CD4-positive, alpha-beta memory T cell (primary cell): ENCODE data around the gene TUBAL3. TPM values are rescaled to one million over a fixed set of nuclear protein-coding genes. Genes with fewer than 3 reads are reported as not detected.

Experiments used
- CTCF ChIA-PET: fragments of 350-600 bp; sonication (Branson Sonifier 250); formaldehyde crosslinking; loops from one replicate; lab custom pipeline; 2021; ENCODE audit warnings: inconsistent platforms; ENCODE audit not compliant: partially characterized antibody; lab: Charles Lee
- POLR2A ChIA-PET: fragments of 350-600 bp; sonication (Branson Sonifier 250); formaldehyde crosslinking; loops from one replicate; lab custom pipeline; 2021; ENCODE audit not compliant: partially characterized antibody; lab: Charles Lee
- DNase-seq, 5 donors: peaks; one replicate each; pipeline versions ENCODE4 v3.0.0 to v3.0.0-alpha.2; 2020 to 2022; ENCODE audit warnings: mixed read lengths in 1 of 5
- H3K27ac ChIP-seq: one replicate; pipeline ENCODE4 v1.7.0; 2013; ENCODE audit warnings: low read depth, low read length
- H3K27me3 ChIP-seq: 2 replicates; pipeline ENCODE4 v1.7.0; 2013; ENCODE audit warnings: mild to moderate bottlenecking, low read length, moderate library complexity; ENCODE audit not compliant: insufficient read depth
- H3K36me3 ChIP-seq: 2 replicates; pipeline ENCODE4 v1.7.0; 2013; ENCODE audit warnings: mild to moderate bottlenecking, low read length, moderate library complexity; ENCODE audit not compliant: insufficient read depth
- H3K4me1 ChIP-seq: 2 replicates; pipeline ENCODE4 v1.7.0; 2013; ENCODE audit warnings: mild to moderate bottlenecking, low read length, moderate library complexity; ENCODE audit not compliant: insufficient read depth
- H3K4me3 ChIP-seq, 2 donors: one replicate each; pipeline ENCODE4 v1.7.0; 2013; ENCODE audit warnings: low read length in 2 of 2, mild to moderate bottlenecking in 1 of 2
- H3K9me3 ChIP-seq, 2 donors: one replicate each; pipeline ENCODE4 v1.7.0; 2013; ENCODE audit warnings: low read length in 2 of 2, control low read depth in 1 of 2; ENCODE audit not compliant: control insufficient read depth in 1 of 2
- H3K27ac Mint-ChIP-seq, 7 donors: one replicate each; pipeline ENCODE4 v1.8.0; 2020 to 2021; ENCODE audit warnings: mixed read lengths in 7 of 7, mild to moderate bottlenecking in 6 of 7, inconsistent platforms in 3 of 7, moderate library complexity in 3 of 7
- H3K27me3 Mint-ChIP-seq, 2 donors: one replicate each; pipeline ENCODE4 v1.8.0; 2020 to 2021; ENCODE audit warnings: mixed read lengths in 2 of 2
- H3K36me3 Mint-ChIP-seq, 2 donors: one replicate each; pipeline ENCODE4 v1.8.0; 2020 to 2021; ENCODE audit warnings: mixed read lengths in 2 of 2, inconsistent platforms in 1 of 2, mild to moderate bottlenecking in 1 of 2
- H3K4me1 Mint-ChIP-seq, 4 donors: one replicate each; pipeline ENCODE4 v1.8.0; 2020 to 2021; ENCODE audit warnings: mixed read lengths in 4 of 4, mild to moderate bottlenecking in 1 of 4
- H3K4me3 Mint-ChIP-seq, 8 donors: one replicate each; pipeline ENCODE4 v1.8.0; 2020 to 2021; ENCODE audit warnings: mixed read lengths in 8 of 8, mild to moderate bottlenecking in 7 of 8, moderate library complexity in 6 of 8, inconsistent platforms in 3 of 8
- H3K9me3 Mint-ChIP-seq, 8 donors: one replicate each; pipeline ENCODE4 v1.8.0; 2020 to 2021; ENCODE audit warnings: mixed read lengths in 8 of 8, mild to moderate bottlenecking in 5 of 8, inconsistent platforms in 3 of 8, moderate library complexity in 1 of 8
- intact Hi-C: fragments of 100-400 bp; cut with micrococcal nuclease; formaldehyde crosslinking; loops from one replicate; pipeline ENCODE4 v1.15.1; 2023
- polyA plus RNA-seq, 2 donors: library from polyadenylated mRNA; unstranded; fragments of 300-500 nt; fragmentation: Illumina TruSeq; gene quantifications; one replicate each; pipeline ENCODE4 v1.2.3, GENCODE V29; 2021
- total RNA-seq, 2 experiments: library from RNA; stranded (reverse); gene quantifications; one replicate each; pipeline ENCODE4 v1.2.3, GENCODE V29; 2021

TUBAL3 gene
- total and polyA plus RNA-seq, 4 experiments from 2014 or later: not detected

DNA sequence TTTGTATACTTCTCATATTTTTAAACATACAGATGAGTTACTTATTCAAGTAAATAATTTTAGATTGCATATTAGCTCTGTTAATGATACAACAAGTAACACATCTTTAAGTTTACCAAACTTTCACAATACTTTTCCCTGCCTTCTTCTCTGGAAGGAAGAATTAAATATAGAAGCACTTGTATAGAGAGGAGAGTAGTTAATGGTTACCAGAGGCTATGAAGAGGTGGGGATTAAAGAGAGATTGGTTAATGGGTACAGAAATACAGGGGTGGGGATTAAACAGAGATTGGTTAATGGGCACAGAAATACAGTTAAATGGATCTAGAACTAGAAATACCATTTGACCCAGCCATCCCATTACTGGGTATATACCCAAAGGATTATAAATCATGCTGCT, 59.9 kb downstream of the TUBAL3 start:
- Histone ChIP-seq H3K27ac (no peak overlapping the region), H3K36me3 (no peaks in the 10 kb centered on the region), H3K9me3 (no peaks in the 10 kb centered on the region), H3K4me1 (no peaks in the 10 kb centered on the region), H3K27me3 (no peaks in the 10 kb centered on the region), H3K4me3 (no peak overlapping the region)
- intact Hi-C loops: loop anchor here (5.0 kb wide), 1 partner anchor 252 kb away; the partner anchor contains the start of gene AKR1C3
- no peaks in the 10 kb centered on the region for H3K36me3 Mint-ChIP-seq
- peaks cover 0 to 2% of the 10 kb centered on the region in 2 donors for H3K27me3 Mint-ChIP-seq
- H3K4me1 Mint-ChIP-seq: peaks cover 1 to 9% (median 5%) of the 10 kb centered on the region in 4 donors
- DNase-seq: no peak
- no peaks in the 10 kb centered on the region for H3K9me3 Mint-ChIP-seq
- no peak overlapping the region for H3K4me3 Mint-ChIP-seq
- peak overlapping the region in 1 of 7 donors; percentile 0 for H3K27ac Mint-ChIP-seq
- POLR2A ChIA-PET: no interaction called here
- CTCF ChIA-PET: interaction anchor here (2.0 to 3.8 kb wide), 2 partner anchors 62 to 492 kb away, joined by 5 to 26 read pairs; no protein-coding TSS in a partner anchor

DNA sequence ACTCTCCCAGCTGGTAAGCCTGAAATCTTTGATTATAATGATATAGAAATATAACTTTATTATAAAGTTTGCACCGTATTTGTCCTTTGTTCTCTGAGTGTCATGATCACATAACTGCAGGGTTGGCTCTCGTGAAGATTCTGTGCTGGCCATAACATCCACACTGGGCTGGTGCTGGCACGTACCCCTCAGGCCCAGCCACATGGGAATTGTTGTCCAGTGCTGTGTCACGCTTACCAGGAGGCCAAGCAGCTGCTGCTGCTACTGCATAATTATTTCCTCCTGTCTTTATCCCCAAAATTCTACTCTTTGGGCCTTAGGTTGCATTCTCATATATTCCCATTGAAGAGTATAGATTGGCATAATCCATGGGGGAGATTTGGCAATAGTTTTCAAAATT, 60.6 kb downstream of the TUBAL3 start:
- Mint-ChIP-seq H3K27ac (no peak overlapping the region), H3K36me3 (no peaks in the 10 kb centered on the region), H3K4me3 (no peak overlapping the region), H3K27me3 (peaks cover 0 to 2% of the 10 kb centered on the region in 2 donors), H3K4me1 (peaks cover 1 to 9% (median 5%) of the 10 kb centered on the region in 4 donors), H3K9me3 (no peaks in the 10 kb centered on the region)
- ChIA-PET CTCF (interaction anchor here (1.1 to 3.8 kb wide), 10 partner anchors 10 to 529 kb away, joined by 3 to 26 read pairs (median 6); no protein-coding TSS in a partner anchor), POLR2A (interaction anchor here (1.6 to 2.1 kb wide), 2 partner anchors 50 to 52 kb away, joined by 6 to 7 read pairs; no protein-coding TSS in a partner anchor)
- H3K4me3 ChIP-seq: no peak overlapping the region
- H3K4me1 ChIP-seq: no peaks in the 10 kb centered on the region
- H3K27me3 ChIP-seq: no peaks in the 10 kb centered on the region
- H3K27ac ChIP-seq: no peak overlapping the region
- no peaks in the 10 kb centered on the region for H3K9me3 ChIP-seq
- intact Hi-C loops: loop anchor here (1.0 to 5.0 kb wide), 3 partner anchors 61 to 495 kb away; partner anchors contain the start of gene AKR1C3
- H3K36me3 ChIP-seq: no peaks in the 10 kb centered on the region
- DNase-seq: no peak

DNA sequence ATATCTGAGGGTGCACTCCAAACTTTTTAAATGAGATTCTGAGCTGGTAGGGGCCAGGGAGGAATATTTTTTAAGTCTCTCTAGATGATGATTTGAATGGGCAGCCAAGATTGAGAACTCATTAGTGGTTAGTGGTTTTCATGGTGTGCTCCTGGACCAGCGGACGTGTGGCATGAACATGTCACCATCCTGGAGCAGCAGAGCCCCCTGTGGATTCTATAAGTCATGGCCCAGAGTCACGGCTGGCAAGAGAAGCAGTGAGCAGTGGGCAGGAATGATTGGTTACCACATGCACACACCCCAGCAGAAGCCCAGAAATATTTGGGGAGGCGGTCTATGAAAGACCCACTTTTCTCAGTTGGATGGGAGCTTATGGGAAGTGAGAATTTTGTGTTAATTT, 61.1 kb downstream of the TUBAL3 start:
- DNase-seq: peak in 3 of 5 donors; percentile 3 to 19 (median 14)

More for the DNA sequence above, 61.1 kb downstream of the TUBAL3 start:
- Mint-ChIP-seq H3K27ac (no peak overlapping the region), H3K36me3 (no peaks in the 10 kb centered on the region), H3K27me3 (peaks cover 0 to 2% of the 10 kb centered on the region in 2 donors), H3K4me1 (peaks cover 1 to 9% (median 5%) of the 10 kb centered on the region in 4 donors), H3K4me3 (no peak overlapping the region), H3K9me3 (no peaks in the 10 kb centered on the region)
- intact Hi-C loops: loop anchor here (1.0 to 5.0 kb wide), 3 partner anchors 60 to 494 kb away; partner anchors contain the start of gene AKR1C3
- no peaks in the 10 kb centered on the region for H3K36me3 ChIP-seq
- ChIA-PET CTCF (interaction anchor here (0.7 to 3.8 kb wide), 13 partner anchors 10 to 529 kb away, joined by 3 to 26 read pairs (median 4); no protein-coding TSS in a partner anchor), POLR2A (interaction anchor here (1.1 to 2.1 kb wide), 3 partner anchors 50 to 53 kb away, joined by 4 to 7 read pairs (median 6); no protein-coding TSS in a partner anchor)
- no peaks in the 10 kb centered on the region for H3K27me3 ChIP-seq
- H3K27ac ChIP-seq: no peak overlapping the region
- no peaks in the 10 kb centered on the region for H3K9me3 ChIP-seq
- H3K4me1 ChIP-seq: no peaks in the 10 kb centered on the region
- H3K4me3 ChIP-seq: no peak overlapping the region

Other genes with a start within 250 kb of the TUBAL3 start
- gene AKR1C8, start 219.7 kb downstream of the TUBAL3 start, total RNA-seq: 1 to 10 TPM; 8.5 to 9.2 TPM
- not detected for gene AKR1C8, start 219.7 kb downstream of the TUBAL3 start, polyA plus RNA-seq
- gene AKR1C4, start 208.0 kb downstream of the TUBAL3 start, total RNA-seq: not detected
- gene AKR1C4, start 208.0 kb downstream of the TUBAL3 start, polyA plus RNA-seq: not detected
- gene UCN3, start 39.9 kb downstream of the TUBAL3 start, total RNA-seq: not detected
- gene UCN3, start 39.9 kb downstream of the TUBAL3 start, polyA plus RNA-seq: not detected
- 10 to 100 TPM; 14.0 to 16.4 TPM for gene NET1, start 7.7 kb upstream of the TUBAL3 start, total RNA-seq
- 1 to 10 TPM; 5.4 to 7.0 TPM for gene NET1, start 7.7 kb upstream of the TUBAL3 start, polyA plus RNA-seq
- not detected for gene CALML5, start 94.7 kb upstream of the TUBAL3 start, total RNA-seq
- not detected for gene CALML5, start 94.7 kb upstream of the TUBAL3 start, polyA plus RNA-seq
- not detected for gene CALML3, start 120.1 kb upstream of the TUBAL3 start, total RNA-seq
- gene CALML3, start 120.1 kb upstream of the TUBAL3 start, polyA plus RNA-seq: not detected